Measurements from ENCODE around the gene PPFIA4.
"Not testable (repeated sequence)": the region's sequence is repeated elsewhere in the genome, so short reads cannot be mapped to it uniquely, and the experiment has no call there.

The PPFIA4 gene

DNA sequence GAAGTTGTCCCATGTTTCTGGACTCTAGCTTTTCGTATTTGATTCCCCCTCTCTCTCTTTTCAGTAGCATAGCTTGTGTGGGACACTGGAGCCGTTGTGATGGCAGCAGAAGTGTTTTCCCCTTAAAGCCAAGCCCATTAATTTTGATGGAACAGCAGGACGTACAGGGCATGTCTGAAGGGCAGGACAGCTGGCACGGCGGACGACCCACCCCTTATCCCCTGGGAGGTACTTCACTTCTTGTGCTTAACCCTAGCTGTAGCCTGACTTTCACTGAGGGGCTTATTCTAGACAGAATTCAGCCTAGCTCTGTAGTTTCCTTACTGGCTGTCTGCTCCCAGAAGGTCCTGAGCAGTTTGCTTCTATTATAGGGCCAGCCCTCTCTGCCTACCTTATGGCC, 8.6 kb upstream of the PPFIA4 start:
- no peak for DNase-seq

DNA sequence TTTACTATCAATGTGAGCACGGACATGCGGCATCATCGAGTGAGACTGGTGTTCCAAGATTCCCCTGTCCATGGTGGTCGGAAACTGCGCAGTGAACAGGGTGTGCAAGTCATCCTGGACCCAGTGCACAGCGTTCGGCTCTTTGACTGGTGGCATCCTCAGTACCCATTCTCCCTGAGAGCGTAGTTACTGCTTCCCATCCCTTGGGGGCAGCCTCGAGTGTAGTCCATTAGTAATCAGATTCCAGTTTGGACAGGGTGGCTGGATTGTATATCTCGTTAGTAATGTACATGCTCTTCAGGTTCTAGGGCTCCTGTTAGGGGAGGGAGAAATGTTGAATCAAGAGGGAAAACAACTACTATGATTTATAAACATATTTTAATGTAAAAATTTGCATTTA, 3.4 kb upstream of the PPFIA4 start:
- not testable (repeated sequence) for DNase-seq

DNA sequence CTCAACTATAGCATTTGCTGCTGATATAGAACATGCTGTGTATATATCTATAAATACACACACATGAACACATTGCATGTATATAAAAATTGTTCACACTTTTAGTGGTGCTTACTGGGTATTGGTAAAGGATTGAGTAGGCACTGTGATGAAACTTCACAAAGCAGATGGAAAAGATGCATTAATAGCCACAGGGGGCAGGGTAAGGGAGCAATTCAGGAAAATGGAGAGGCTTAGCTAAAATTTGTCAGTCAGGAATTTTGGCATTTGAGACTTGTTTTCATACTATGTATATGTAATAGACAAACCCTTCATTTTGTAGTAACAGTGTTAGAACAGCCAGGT, 633 bp upstream of the PPFIA4 start:
- no peak for DNase-seq

DNA sequence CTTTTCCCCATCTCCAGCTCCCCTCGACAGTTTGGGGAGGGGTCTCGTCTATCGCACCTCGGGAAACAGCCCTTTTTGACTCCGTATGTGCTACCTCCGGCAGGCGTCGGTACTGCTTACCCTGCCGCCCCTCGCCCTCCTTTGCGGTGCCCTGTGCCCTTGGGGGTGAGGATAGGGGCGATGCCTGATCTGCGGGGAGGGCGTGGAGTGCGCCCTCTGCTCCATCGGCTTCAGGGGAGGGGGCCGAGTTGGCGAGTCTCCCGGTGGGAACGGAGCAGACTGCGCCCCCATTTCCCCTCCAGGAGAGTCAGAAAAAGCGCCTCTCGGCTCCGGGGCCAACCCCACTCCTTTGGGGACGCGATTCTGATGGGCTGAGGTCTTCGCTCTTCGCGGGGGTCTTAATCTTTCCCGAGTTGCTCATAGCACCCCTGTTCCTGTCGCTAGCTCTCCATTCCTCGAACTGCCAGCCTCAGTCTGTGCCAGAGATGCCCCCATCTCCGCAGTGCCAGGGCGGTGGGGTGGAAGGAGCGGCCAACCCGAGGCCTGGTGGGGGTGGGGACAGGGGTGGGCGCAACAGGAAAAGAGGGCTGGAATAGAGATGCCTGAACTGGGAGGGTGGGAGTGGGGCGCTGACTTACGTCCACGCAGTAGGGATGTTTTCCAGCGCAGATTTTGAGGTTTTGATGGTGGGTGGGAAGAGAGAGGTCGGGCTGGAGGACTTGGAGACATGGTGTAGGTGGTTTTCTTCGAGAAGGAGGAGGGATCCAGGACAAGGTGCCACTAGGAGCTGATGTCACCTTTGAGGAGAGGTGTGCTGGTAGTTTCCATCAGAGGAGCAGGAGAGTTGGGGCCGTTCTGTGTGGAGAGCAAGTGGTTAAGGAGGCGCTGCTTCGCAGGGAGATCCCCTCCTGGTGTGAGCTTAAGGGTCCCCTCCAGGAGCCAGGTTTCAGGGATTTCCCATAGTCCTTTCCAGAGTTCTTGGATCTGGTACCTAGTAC, 674 bp downstream of the PPFIA4 start:
- DNase-seq = peak in 1 of 14 donors; percentile 71

DNA sequence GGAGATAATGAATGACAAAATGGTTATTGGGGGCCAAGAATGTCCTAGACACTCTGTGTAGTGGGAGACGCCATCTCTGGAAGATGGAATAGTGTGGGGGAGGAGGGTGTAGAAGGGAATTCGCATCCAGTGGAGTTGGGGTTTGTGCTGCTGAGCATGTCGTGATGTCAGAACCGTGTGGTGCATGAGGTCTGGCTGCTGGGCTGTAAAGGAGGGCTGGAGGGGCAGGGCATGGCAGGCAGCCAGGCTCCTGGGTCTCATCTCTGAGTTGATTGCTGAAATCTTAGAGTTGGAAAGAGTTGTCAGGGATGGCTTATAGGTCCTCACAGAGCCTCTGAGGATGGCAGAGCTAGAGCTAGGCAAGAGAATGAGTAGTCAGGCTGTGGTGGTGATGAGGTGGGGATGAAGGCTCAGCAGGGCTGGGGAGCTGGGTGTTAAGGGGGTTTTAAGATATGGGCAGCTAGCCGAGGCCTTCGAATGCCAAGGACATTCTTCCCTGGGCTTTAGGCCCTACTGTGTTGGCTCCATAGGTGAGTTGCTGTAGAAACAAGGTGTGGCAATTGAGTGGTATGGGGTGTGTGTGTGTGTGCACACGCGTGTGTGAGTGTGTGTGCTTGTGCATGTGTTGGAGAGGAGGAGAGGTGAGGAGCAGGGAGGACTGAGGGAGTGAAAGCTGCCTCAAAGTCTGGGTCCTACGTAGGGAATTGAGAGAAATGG, 1.9 kb downstream of the PPFIA4 start:
- no peak for DNase-seq

DNA sequence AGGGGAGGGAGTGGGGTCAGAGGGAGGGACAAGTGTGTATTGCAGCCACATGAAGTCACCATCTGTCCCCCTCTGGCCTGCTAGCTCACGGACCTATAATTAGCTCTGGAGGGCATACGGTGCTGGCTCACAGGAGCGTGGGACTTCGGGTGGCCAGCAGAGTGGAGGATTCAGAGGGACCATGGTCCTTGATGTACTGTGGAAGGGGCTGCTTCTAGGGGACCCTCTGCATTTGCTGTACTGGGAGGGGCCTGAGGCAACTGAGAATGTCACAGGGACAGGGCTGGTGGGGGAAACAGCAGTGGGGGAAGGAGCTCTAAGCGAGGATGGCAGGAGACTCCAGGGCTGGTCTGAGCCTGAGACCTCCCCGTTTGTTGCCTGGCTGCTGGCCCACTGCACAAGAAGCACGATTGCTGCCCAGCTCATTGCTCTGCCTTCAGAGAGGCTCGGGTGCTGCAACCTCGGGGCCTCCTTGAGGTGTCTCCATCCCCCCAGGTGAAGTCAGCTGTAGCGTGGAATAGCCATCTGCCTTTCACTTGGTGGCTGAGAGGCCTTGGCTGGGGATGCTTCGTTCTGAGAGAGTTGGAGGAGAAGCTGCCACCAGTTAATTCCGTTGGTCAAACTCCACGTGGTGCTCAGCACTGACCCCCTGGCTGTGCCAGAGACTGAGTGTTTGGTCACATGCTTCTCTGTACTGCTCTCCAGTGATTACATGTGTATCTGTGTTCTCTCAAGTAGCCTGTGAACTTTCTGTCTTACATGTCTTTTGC, 2.7 kb downstream of the PPFIA4 start:
- peak in 1 of 14 donors; percentile 90 for DNase-seq

DNA sequence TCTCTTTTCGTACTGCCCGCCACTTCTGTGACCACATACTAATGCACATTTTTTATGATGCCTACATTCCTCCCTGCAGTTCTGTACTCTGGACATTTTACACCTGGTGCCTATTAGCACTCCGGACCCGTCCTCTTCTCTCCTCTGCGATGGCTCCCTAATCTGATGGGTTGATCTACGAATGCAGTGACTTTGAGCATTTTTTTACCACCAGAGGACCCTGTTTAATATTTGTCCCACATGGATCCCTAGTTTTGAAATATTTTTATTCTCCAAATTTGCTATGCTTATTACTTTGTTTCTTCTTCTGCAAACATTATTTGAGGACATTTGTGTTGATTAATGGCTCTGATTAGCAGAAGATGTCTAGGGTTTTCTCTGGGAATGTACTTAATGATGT, 5.2 kb downstream of the PPFIA4 start:
- no peak for DNase-seq

DNA sequence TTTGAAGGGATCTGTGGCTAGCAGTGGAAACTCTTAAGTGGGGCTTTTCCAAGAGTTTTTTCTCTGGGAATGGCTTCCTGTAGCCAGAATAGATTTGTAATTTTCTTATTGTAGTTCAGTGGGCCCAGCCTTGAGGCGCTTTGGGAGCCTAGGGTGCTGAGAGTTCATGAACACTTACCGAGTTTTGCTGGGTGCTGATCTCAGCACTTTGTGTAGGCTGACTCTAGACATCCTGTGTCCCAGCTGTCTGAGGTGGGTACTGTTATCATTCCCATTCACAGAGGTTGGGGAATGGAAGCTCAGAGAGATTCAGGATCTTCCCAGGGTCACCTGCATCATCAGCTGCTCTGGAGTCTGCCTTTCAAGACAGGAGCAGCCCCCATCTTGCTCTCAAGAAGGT, 7.0 kb downstream of the PPFIA4 start:
- no peak for DNase-seq

DNA sequence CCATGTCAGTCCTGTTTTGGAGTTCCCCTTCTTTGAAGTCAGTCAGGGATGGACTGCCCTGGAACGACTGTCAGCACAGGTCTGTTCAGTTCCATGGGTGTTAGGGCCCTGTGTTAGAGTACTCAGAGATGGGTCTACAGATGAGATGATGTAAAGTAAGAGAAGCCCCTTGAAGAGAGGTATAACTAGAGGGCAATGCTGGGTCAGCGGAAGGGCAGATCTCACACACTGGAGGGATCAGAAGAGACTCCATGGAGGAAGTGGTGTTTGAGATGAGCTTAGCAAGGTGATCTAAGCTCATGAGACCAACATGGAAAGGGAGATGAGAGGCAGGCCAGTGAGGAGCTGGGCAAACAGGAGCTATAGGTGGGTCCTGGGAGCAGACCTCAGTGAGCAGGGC, 7.6 kb downstream of the PPFIA4 start:
- DNase-seq = no peak

DNA sequence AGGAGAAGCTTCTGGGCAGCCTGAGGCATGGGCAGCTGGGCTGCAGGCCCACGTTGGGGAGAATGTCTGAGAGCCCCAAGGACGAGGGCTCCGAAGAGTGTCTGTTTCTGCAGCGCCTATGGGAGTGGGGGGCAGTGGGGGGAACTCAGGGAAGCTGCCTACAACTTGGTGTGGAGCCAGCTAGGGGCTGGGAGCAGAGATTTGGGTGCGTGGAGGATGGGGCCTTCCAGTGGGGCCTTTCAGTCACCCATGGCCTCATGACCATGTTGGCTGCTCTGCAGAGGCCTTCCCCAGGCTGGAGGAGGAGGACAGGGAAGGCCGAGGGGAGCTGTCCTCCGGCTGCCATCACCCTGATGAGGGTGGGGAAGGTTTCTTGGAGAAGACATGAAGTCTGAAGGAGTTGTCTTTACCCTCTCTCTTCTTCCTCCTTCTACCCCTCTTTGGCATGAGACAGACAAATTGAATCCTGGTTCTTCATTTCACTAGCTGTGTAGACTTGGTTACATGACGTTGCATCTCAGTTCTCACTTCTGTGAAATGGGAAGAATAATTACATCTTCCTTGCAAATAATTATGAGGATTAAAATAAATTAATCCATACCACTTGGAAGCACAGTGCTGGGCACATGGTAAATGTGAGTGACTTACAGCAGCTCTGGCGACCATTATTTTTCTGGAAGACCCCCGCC, 8.3 kb downstream of the PPFIA4 start:
- DNase-seq = no peak

DNA sequence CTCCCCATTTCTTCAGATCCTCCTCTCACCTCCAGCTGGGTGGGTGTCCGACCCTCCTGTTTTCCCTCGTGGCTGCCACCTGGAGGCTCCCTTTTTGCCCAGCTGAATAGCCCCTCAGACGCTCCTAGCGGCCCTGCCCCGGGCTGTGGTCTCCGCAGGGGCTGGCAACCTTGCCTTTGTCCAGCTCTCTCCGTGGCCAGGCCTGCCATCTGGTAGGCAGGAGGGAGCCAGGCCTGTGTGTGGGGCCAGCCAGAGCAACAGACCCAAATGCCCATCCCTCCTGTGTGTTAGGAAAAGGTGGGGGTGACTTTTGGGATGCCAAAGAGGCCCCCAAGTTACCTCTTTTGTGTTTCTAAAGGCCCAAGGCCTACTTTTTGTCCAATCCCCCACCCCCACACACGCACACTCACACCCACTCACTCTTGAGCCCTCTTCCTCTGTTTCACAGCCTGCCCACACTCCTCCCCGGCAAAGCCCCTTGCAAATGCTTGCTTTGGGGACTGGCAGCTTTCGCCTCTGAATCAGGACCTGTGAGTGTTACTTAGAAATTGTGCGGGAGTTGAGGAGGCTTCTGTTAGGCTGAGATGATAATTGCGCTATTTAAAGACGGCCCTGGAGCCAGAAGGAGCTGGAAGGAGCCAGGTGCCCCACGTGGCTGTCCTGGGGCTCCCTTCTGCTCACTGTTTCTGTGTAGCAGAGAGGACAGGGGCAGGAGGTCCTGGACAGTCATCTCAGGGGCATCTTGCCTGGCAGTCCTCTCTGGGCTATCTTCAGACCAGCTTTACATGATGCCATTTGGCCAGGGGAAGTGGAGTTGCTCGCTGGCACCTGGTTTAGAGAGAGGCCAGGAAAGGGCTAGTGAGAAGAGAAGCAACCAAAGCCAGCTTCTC, 9.1 kb downstream of the PPFIA4 start:
- DNase-seq = peak in 3 of 14 donors; percentile 29 to 99 (median 40)

DNA sequence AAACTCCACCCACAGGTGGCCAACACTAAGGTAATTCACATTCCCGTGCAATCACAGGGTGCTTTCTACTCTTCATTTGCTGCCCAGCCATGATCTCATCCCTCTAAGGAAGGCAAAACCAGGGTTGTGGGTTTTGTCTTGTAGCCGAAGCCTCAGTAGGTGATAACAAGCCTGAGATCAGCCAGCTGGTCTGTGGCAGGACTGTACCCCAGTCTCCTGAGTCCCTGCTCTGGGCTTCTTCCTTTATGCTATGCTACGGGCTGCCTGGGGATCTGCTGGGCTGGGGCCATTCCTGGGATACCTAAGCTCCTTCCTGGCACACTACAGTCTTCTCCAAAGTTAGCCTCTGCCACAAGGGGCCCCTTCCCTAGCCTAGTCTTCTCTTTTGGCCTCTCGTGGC, 9.8 kb downstream of the PPFIA4 start:
- DNase-seq = no peak

DNA sequence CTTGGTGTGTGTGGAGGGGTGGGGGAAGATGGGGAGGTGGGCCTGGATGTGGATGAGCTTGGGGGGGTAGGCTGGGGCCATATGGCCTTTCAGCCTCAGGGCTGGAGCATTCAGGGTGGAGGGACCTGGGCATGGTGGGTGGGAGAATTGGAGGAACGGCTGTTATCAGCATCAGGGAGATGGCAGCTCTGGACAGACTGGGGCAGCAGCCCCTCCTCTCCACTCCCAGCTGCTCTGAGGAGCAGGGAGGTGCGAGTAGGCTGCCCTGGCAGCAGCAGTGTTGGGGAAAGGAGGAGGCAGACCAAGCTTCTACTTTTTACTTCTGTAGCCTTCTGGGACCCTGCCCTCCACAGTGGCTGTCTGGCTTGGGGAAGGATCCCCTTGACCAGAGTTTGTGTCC, 10.2 kb downstream of the PPFIA4 start:
- no peak for DNase-seq

DNA sequence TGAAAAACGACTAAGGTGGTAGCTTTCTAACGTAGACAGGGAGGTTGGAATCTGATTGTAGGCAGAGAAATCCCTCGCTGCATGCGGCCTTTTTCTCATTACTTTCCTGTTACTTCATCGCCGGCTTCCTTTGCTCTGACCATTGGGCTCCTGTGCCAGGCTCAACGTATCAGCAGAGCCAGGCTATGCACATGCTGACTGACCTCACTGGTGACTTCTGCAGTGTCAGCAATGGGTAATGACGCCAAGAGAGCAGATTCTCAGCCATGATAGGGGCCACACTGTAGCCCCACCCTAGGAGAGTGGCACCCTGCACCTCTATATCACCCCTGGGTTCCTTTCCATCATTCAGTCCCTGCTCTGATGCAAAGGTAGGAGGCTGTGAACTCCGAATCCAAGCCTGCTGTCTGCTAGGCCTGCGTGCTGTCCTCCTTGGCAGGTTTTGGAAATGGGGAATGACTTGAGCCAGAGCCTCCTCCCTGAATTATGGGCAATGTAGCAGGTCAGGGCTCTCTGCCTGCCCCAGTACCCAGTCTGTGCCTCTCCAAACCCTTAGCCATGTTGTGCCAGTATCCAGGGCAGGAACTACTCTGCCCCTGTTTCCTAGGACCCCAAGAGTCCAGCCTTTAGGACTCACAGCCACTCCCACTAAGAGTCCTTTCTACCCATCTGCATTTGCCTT, 11.4 kb downstream of the PPFIA4 start:
- peak in 1 of 14 donors; percentile 39 for DNase-seq

DNA sequence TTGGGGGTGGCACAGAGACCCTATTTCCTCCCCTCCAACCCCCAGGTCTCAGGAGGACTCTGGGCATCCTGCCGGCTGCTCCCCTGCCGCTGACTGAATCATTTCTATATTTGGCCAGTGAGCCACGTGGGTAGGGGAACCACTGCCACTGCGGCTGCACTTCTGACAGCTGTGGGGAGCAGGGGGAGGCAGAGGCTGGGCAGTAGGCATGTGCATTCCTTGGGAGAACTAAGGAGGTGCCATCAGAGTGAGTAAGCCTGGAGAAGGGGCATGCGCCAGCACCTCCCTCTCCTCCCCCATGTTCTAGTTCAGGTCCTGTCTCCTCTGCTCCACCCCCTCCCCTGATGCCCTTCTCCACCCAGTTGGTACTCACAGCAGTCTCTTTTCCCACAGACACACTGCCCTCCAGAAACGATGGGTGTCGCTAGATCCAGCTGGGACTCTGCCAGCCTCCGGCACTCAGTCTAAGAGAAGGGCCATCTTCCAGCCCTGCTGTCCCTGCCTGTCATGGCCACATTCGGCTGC, 12.0 kb downstream of the PPFIA4 start:
- peak in 9 of 14 donors; percentile 41 to 75 (median 61) for DNase-seq

DNA sequence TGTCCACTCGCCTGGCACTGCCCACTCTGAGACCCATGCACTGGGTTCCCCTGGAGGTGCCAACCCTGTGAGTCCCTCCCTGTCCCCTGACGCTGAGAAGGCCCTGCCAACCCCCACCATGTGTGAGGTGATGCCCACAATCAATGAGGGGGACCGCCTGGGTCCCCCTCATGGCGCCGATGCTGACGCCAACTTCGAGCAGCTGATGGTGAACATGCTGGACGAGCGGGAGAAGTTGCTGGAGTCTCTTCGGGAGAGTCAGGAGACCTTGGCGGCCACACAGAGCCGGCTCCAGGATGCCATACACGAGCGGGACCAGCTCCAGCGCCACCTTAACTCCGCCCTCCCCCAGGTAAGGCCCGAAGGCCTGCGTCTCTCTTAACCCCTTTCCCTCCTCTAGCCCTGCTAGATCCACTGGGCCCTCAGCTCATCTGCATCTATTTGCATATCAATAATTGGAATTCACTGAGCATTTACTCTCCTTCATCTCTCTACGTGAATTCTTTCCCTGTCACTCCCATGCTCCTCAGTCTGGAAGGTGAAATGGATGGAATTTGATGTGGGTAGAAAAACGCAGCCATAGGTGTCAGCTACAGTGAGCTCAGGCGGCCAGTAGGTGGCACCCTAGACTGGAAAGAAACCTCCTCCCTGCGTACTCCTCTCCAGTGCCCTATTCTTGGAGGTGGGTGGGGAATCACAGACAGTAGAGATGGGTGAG, 12.8 kb downstream of the PPFIA4 start:
- DNase-seq = peak in 12 of 14 donors; percentile 19 to 76 (median 50)

DNA sequence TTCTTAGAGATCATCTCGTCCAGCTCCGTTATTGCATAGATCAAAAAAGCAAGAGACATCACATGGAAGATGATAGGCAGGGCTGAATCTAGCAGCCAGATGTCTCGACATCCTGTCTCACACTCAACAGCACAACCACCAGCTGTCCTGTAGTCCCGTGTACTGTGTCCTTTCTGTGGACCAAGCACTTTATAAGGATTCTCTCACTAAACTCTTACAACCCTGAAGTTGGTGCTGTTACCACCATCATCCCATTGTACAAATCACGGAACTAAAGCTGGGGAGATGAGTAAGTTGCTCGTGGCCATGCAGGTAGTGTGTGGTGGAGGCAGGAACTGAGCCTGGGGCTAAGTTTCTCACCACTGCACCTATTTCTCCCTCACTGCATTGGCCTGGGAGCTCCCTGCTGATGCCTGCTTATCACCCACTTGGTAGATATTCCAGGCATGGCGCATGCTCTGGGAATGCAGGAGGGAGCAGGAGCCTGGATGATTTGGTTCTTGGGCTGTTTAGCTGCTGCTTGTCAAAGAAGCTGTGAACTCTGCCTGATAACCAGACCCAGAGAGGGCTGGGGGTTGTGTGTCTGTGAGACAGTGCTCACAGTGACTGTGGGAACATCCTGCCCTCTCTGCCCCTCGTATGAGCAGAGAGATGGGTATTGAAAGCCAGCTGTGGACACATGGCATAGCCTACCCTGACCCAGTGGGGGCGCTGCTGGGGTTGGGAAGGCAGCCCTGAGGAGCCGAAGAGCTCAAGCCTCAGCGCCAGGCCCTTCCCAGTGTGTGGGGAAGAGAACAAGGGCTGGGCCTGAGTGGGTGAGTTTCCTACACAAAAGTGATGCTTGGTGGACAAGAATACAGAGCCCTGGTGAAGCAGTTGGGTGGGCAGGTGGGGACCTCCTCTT, 13.6 kb downstream of the PPFIA4 start:
- no peak for DNase-seq

DNA sequence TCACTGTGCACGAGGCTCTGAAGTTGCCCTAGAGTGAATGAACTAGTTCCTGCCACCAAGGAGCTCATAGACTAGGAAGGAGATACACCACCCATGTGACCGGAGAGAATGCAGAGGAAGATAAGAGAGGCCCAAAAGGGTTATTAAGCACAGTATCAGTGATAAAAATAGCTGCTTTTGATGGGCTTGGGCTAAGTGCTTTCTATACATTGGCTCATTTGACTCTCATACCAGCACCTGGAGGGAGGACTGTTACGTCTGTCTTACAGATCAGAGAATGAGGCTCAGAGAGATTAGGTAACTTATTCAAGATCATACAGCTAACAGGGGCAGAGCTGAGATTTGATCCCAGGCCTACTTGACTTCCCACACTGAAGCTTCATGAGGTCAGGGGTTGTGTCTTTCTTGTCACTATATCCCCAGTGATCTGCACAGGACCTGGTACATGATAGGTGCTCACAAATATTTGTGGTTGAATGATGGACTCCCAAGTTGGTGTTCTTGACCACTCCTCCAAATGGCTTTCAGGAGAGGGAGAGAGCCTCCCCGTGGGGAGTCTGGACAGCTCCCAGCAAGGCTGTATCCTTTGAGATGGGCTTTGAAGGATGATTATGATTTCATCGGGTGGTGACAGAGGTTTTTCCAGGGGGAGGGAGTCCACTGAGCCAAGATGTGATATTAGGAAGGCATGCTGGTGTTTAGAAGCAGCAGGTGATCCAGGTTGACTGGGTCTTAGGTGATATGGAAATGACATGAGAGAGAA, 14.4 kb downstream of the PPFIA4 start:
- no peak for DNase-seq

Measured in C1 segment of cervical spinal cord (tissue), 14 donors.